ENCODE measurements around the gene AFF1. TPM values are rescaled to one million over a fixed set of nuclear protein-coding genes. Genes with fewer than 3 reads are reported as not detected.

AFF1 gene
- total and polyA plus RNA-seq, 4 experiments from 2014 or later, result 13.6 to 108 (median 66.4) TPM

- Mint-ChIP-seq H3K27ac (peak overlapping the region in 1 of 7 donors; percentile 5), H3K27me3 (no peaks in the 10 kb centered on the region), H3K36me3 (no peaks in the 10 kb centered on the region), H3K4me1 (peaks cover 0 to 4% (median 0%) of the 10 kb centered on the region in 4 donors), H3K9me3 (no peaks in the 10 kb centered on the region), H3K4me3 (no peak overlapping the region)
- H3K27me3 ChIP-seq (ENCODE audit: insufficient read depth, low read length), result no peaks in the 10 kb centered on the region
- no peak for DNase-seq
- H3K9me3 ChIP-seq (ENCODE audit: control insufficient read depth in 1 of 2, low read length in 2 of 2), result no peaks in the 10 kb centered on the region
- ChIA-PET CTCF (ENCODE audit: partially characterized antibody) (interaction anchor here (1.2 to 5.1 kb wide), 3 partner anchors 11 to 83 kb away, joined by 3 to 108 read pairs (median 11); partner anchors contain the start of gene KLHL8), POLR2A (ENCODE audit: partially characterized antibody) (no interaction called here)
- no peaks in the 10 kb centered on the region for H3K4me1 ChIP-seq (ENCODE audit: insufficient read depth, low read length)
- intact Hi-C loops (cut with micrococcal nuclease), result no loop called here
- H3K4me3 ChIP-seq (ENCODE audit: low read length in 2 of 2), result no peak overlapping the region
- no peak overlapping the region for H3K27ac ChIP-seq (ENCODE audit: low read depth, low read length)
- H3K36me3 ChIP-seq (ENCODE audit: insufficient read depth, low read length), result no peaks in the 10 kb centered on the region
Measured at GRCh38 chr4:87153078-87153870, 218.5 kb downstream of the AFF1 start.

GRCh38 chr4:87165892-87166291 is 231.1 kb downstream of the AFF1 start:
- ChIA-PET CTCF (ENCODE audit: partially characterized antibody) (interaction anchor here (0.9 kb wide), 1 partner anchor 16 kb away, joined by 3 read pairs; no protein-coding TSS in a partner anchor), POLR2A (ENCODE audit: partially characterized antibody) (interaction anchor here (1.2 kb wide), 1 partner anchor 1942 kb away, joined by 5 read pairs; no protein-coding TSS in a partner anchor)
- no peak overlapping the region for H3K27ac ChIP-seq (ENCODE audit: low read depth, low read length)
- Mint-ChIP-seq H3K36me3 (peaks cover 10 to 24% of the 10 kb centered on the region in 2 donors), H3K4me3 (no peak overlapping the region), H3K27ac (no peak overlapping the region), H3K4me1 (peaks cover 6 to 10% (median 7%) of the 10 kb centered on the region in 4 donors), H3K9me3 (no peaks in the 10 kb centered on the region), H3K27me3 (no peaks in the 10 kb centered on the region)
- no peaks in the 10 kb centered on the region for H3K9me3 ChIP-seq (ENCODE audit: control insufficient read depth in 1 of 2, low read length in 2 of 2)
- intact Hi-C loops (cut with micrococcal nuclease), result no loop called here
- DNase-seq, result no peak
- H3K36me3 ChIP-seq (ENCODE audit: insufficient read depth, low read length), result no peaks in the 10 kb centered on the region
- H3K27me3 ChIP-seq (ENCODE audit: insufficient read depth, low read length), result no peaks in the 10 kb centered on the region
- H3K4me1 ChIP-seq (ENCODE audit: insufficient read depth, low read length), result peaks cover 5% of the 10 kb centered on the region
- no peak overlapping the region for H3K4me3 ChIP-seq (ENCODE audit: low read length in 2 of 2)

- H3K4me3 ChIP-seq (ENCODE audit: low read length in 2 of 2), result no peak overlapping the region
- no peak for DNase-seq
- H3K9me3 ChIP-seq (ENCODE audit: control insufficient read depth in 1 of 2, low read length in 2 of 2), result no peaks in the 10 kb centered on the region
- H3K4me1 ChIP-seq (ENCODE audit: insufficient read depth, low read length), result peaks cover 5% of the 10 kb centered on the region
- POLR2A ChIA-PET (ENCODE audit: partially characterized antibody), result no interaction called here
- Mint-ChIP-seq H3K4me3 (no peak overlapping the region), H3K9me3 (no peaks in the 10 kb centered on the region), H3K27me3 (no peaks in the 10 kb centered on the region), H3K27ac (peak overlapping the region in 3 of 7 donors; percentile 4 to 69 (median 4)), H3K36me3 (peaks cover 10 to 24% of the 10 kb centered on the region in 2 donors), H3K4me1 (peaks cover 6 to 10% (median 7%) of the 10 kb centered on the region in 4 donors)
- H3K36me3 ChIP-seq (ENCODE audit: insufficient read depth, low read length), result no peaks in the 10 kb centered on the region
- H3K27ac ChIP-seq (ENCODE audit: low read depth, low read length), result no peak overlapping the region
- intact Hi-C loops (cut with micrococcal nuclease), result no loop called here
- no peaks in the 10 kb centered on the region for H3K27me3 ChIP-seq (ENCODE audit: insufficient read depth, low read length)
- CTCF ChIA-PET (ENCODE audit: partially characterized antibody), result interaction anchor here (0.9 kb wide), 1 partner anchor 16 kb away, joined by 3 read pairs; no protein-coding TSS in a partner anchor
Measured at GRCh38 chr4:87166296-87166854, 231.6 kb downstream of the AFF1 start.

- H3K9me3 ChIP-seq (ENCODE audit: control insufficient read depth in 1 of 2, low read length in 2 of 2), result no peaks in the 10 kb centered on the region
- no peaks in the 10 kb centered on the region for H3K27me3 Mint-ChIP-seq
- H3K27ac Mint-ChIP-seq, result no peak overlapping the region
- H3K4me3 ChIP-seq (ENCODE audit: low read length in 2 of 2), result no peak overlapping the region
- no peak for DNase-seq
- no peaks in the 10 kb centered on the region for H3K9me3 Mint-ChIP-seq
- H3K36me3 ChIP-seq (ENCODE audit: insufficient read depth, low read length), result no peaks in the 10 kb centered on the region
- no peaks in the 10 kb centered on the region for H3K27me3 ChIP-seq (ENCODE audit: insufficient read depth, low read length)
- POLR2A ChIA-PET (ENCODE audit: partially characterized antibody), result no interaction called here
- no peaks in the 10 kb centered on the region for H3K4me1 ChIP-seq (ENCODE audit: insufficient read depth, low read length)
- peaks cover 0 to 1% (median under 1%) of the 10 kb centered on the region in 4 donors for H3K4me1 Mint-ChIP-seq
- intact Hi-C loops (cut with micrococcal nuclease), result no loop called here
- CTCF ChIA-PET (ENCODE audit: partially characterized antibody), result interaction anchor here (1.3 to 3.7 kb wide), 2 partner anchors 21 to 25 kb away, joined by 3 to 15 read pairs; no protein-coding TSS in a partner anchor
- H3K4me3 Mint-ChIP-seq, result no peak overlapping the region
- peaks cover 10 to 13% of the 10 kb centered on the region in 2 donors for H3K36me3 Mint-ChIP-seq
- H3K27ac ChIP-seq (ENCODE audit: low read depth, low read length), result no peak overlapping the region
Measured at GRCh38 chr4:87171944-87172343, 237.1 kb downstream of the AFF1 start.

- H3K4me3 ChIP-seq (ENCODE audit: low read length in 2 of 2), result no peak overlapping the region
- no peak for DNase-seq
- Mint-ChIP-seq H3K4me1 (no peaks in the 10 kb centered on the region), H3K27me3 (no peaks in the 10 kb centered on the region), H3K9me3 (no peaks in the 10 kb centered on the region), H3K4me3 (no peak overlapping the region), H3K27ac (no peak overlapping the region), H3K36me3 (peaks cover 9 to 16% of the 10 kb centered on the region in 2 donors)
- H3K27me3 ChIP-seq (ENCODE audit: insufficient read depth, low read length), result no peaks in the 10 kb centered on the region
- intact Hi-C loops (cut with micrococcal nuclease), result loop anchor here (5.0 kb wide), 1 partner anchor 43 kb away; no protein-coding TSS in a partner anchor
- POLR2A ChIA-PET (ENCODE audit: partially characterized antibody), result no interaction called here
- CTCF ChIA-PET (ENCODE audit: partially characterized antibody), result no interaction called here
- no peaks in the 10 kb centered on the region for H3K36me3 ChIP-seq (ENCODE audit: insufficient read depth, low read length)
- H3K4me1 ChIP-seq (ENCODE audit: insufficient read depth, low read length), result no peaks in the 10 kb centered on the region
- H3K27ac ChIP-seq (ENCODE audit: low read depth, low read length), result no peak overlapping the region
- no peaks in the 10 kb centered on the region for H3K9me3 ChIP-seq (ENCODE audit: control insufficient read depth in 1 of 2, low read length in 2 of 2)
Measured at GRCh38 chr4:87174672-87175071, 239.9 kb downstream of the AFF1 start.

GRCh38 chr4:87179751-87180150 is 244.9 kb downstream of the AFF1 start:
- Mint-ChIP-seq H3K4me3 (no peak overlapping the region), H3K9me3 (no peaks in the 10 kb centered on the region), H3K36me3 (peaks cover 7 to 17% of the 10 kb centered on the region in 2 donors), H3K27me3 (no peaks in the 10 kb centered on the region), H3K27ac (no peak overlapping the region), H3K4me1 (peaks cover 0 to 2% (median 0%) of the 10 kb centered on the region in 4 donors)
- Histone ChIP-seq H3K36me3 (ENCODE audit: insufficient read depth, low read length) (no peaks in the 10 kb centered on the region), H3K9me3 (ENCODE audit: control insufficient read depth in 1 of 2, low read length in 2 of 2) (no peaks in the 10 kb centered on the region), H3K27ac (ENCODE audit: low read depth, low read length) (no peak overlapping the region), H3K4me3 (ENCODE audit: low read length in 2 of 2) (no peak overlapping the region), H3K4me1 (ENCODE audit: insufficient read depth, low read length) (no peaks in the 10 kb centered on the region), H3K27me3 (ENCODE audit: insufficient read depth, low read length) (no peaks in the 10 kb centered on the region)
- CTCF ChIA-PET (ENCODE audit: partially characterized antibody), result no interaction called here
- intact Hi-C loops (cut with micrococcal nuclease), result loop anchor here (5.0 kb wide), 1 partner anchor 38 kb away; no protein-coding TSS in a partner anchor
- DNase-seq, result no peak
- POLR2A ChIA-PET (ENCODE audit: partially characterized antibody), result no interaction called here

GRCh38 chr4:87180767-87181166 is 246.0 kb downstream of the AFF1 start:
- H3K36me3 Mint-ChIP-seq, result peaks cover 7 to 14% of the 10 kb centered on the region in 2 donors
- H3K9me3 Mint-ChIP-seq, result no peaks in the 10 kb centered on the region
- H3K4me1 Mint-ChIP-seq, result peaks cover 0 to 2% (median 0%) of the 10 kb centered on the region in 4 donors
- H3K36me3 ChIP-seq (ENCODE audit: insufficient read depth, low read length), result no peaks in the 10 kb centered on the region
- POLR2A ChIA-PET (ENCODE audit: partially characterized antibody), result no interaction called here
- H3K27me3 Mint-ChIP-seq, result no peaks in the 10 kb centered on the region
- H3K27ac ChIP-seq (ENCODE audit: low read depth, low read length), result no peak overlapping the region
- no peaks in the 10 kb centered on the region for H3K9me3 ChIP-seq (ENCODE audit: control insufficient read depth in 1 of 2, low read length in 2 of 2)
- CTCF ChIA-PET (ENCODE audit: partially characterized antibody), result interaction anchor here (0.7 kb wide), 1 partner anchor 13 kb away, joined by 4 read pairs; no protein-coding TSS in a partner anchor
- no peaks in the 10 kb centered on the region for H3K4me1 ChIP-seq (ENCODE audit: insufficient read depth, low read length)
- no peaks in the 10 kb centered on the region for H3K27me3 ChIP-seq (ENCODE audit: insufficient read depth, low read length)
- H3K4me3 Mint-ChIP-seq, result no peak overlapping the region
- DNase-seq, result no peak
- no peak overlapping the region for H3K27ac Mint-ChIP-seq
- intact Hi-C loops (cut with micrococcal nuclease), result no loop called here
- H3K4me3 ChIP-seq (ENCODE audit: low read length in 2 of 2), result no peak overlapping the region
